ENCODE data around the gene MCIDAS. TPM values are rescaled to one million over a fixed set of nuclear protein-coding genes. Genes with fewer than 3 reads are reported as not detected.

MCIDAS gene
- total RNA-seq, 1 experiment from 2014 or later, result 6.4 TPM

GRCh38 chr5:55258339-55258738, 31.2 kb upstream of the MCIDAS start (continued):
- TF ChIP-seq REST (IDR thresholded peaks at IDR 0.05; ENCODE audit: low read depth) (no peak), CBX3 (IDR thresholded peaks at IDR 0.05; ENCODE audit: low read depth) (no peak)

- ChIA-PET POLR2A (no interaction called here), CTCF (no interaction called here), RAD21 (ENCODE audit: low non-redundant PET in 1 of 2, low total read pairs in 2 of 2, uncharacterized antibody in 2 of 2, unreplicated experiment in 2 of 2) (no interaction called here)
- peaks cover 0 to 4% of the 10 kb centered on the region in 2 experiments; a peak in 1 of 4 replicates for H3K4me1 ChIP-seq (ENCODE audit: control insufficient read depth in 1 of 2, insufficient read depth in 2 of 2, low read length in 2 of 2)
- TF ChIP-seq RAD21 (IDR thresholded peaks at IDR 0.05; ENCODE audit: low read depth) (no peak), TCF7L2 (IDR thresholded peaks at IDR 0.05; ENCODE audit: borderline replicate concordance, extremely low read depth, insufficient read depth, insufficient read length) (no peak), REST (IDR thresholded peaks at IDR 0.05; ENCODE audit: low read depth) (no peak), POLR2A (IDR thresholded peaks at IDR 0.05; ENCODE audit: borderline replicate concordance, extremely low read depth, insufficient read depth, insufficient read length) (no peak), CEBPB (IDR thresholded peaks at IDR 0.05; ENCODE audit: low read depth) (no peak)
- DNase-seq (ENCODE audit: low read depth, low spot score) (no peak), ATAC-seq (no peak)
- no peak overlapping the region for H3K27ac ChIP-seq (ENCODE audit: low read depth, low read length)
- H3K9me2 ChIP-seq (ENCODE audit: insufficient read depth), result no peaks in the 10 kb centered on the region
- no peak overlapping the region for H3K4me2 ChIP-seq (ENCODE audit: low read length)
- intact Hi-C loops (cut with micrococcal nuclease), result no loop called here
- H3K9ac ChIP-seq (ENCODE audit: low read length), result no peak overlapping the region
- no peaks in the 10 kb centered on the region for H3K27me3 ChIP-seq (ENCODE audit: insufficient read depth, low read length)
- no peaks in the 10 kb centered on the region for H3K9me3 ChIP-seq (ENCODE audit: control insufficient read depth in 1 of 2, insufficient read depth in 1 of 2, low read depth in 1 of 2, low read length in 2 of 2)
- no peaks in the 10 kb centered on the region for H4K20me1 ChIP-seq (ENCODE audit: insufficient read depth)
- H3K36me3 ChIP-seq (ENCODE audit: control insufficient read depth in 1 of 2, insufficient read depth in 2 of 2, low read length in 2 of 2), result peaks cover 9% of the 10 kb centered on the region in 2 experiments; a peak in 3 of 4 replicates
- no peak overlapping the region for H2AFZ ChIP-seq (ENCODE audit: low read depth, low read length, poor library complexity, severe bottlenecking)
- no peaks in the 10 kb centered on the region for H3K79me2 ChIP-seq (ENCODE audit: insufficient read depth, low read length)
- BruUV-seq (replicated peaks), result no TSS peak
- H3K4me3 ChIP-seq (replicated peaks in 1 of 2; ENCODE audit: low read depth in 1 of 2, low read length in 2 of 2), result no peak overlapping the region
Measured at GRCh38 chr5:55254802-55255201, 27.7 kb upstream of the MCIDAS start.

Measured in HCT116 (cell line).